K562 (cell line): ENCODE measurements around the gene AQR.

ENCODE experiments used
- ADNP ChIP-seq: fragments of 200-800 bp; sonication (Bioruptor generic); IDR thresholded peaks from 2 replicates; pipeline ENCODE4 v1.6.1; 2016; ENCODE audit warnings: missing genetic modification characterization, missing compliant biosample characterization
- CTCF ChIP-seq, 3 experiments: IDR thresholded peaks in 2 of 3; conservative IDR thresholded peaks in 1 of 3; 2 replicates each; pipeline ENCODE4 v1.5.1; 2011 to 2012; ENCODE audit warnings: low read length in 3 of 3, mild to moderate bottlenecking in 3 of 3, control low read depth in 2 of 3, improper control_type of control experiment in 1 of 3, inconsistent platforms in 1 of 3, low read depth in 1 of 3, mixed read lengths in 1 of 3, moderate library complexity in 1 of 3; ENCODE audit not compliant: insufficient read depth in 2 of 3
- FOSL1 ChIP-seq: fragments of 200-800 bp; sonication (Bioruptor generic); conservative IDR thresholded peaks from 2 replicates; pipeline ENCODE4 v1.6.1; 2016; ENCODE audit warnings: missing genetic modification characterization, missing compliant biosample characterization
- HCFC1 ChIP-seq: IDR thresholded peaks from 2 replicates; pipeline ENCODE4 v1.6.1; 2012; ENCODE audit warnings: low read depth, low read length, improper control_type of control experiment
- PKNOX1 ChIP-seq: fragments of 450-650 bp; IDR thresholded peaks from 2 replicates; pipeline ENCODE4 v1.6.1; 2016
- SNRNP70 ChIP-seq: fragments of 200-400 bp; formaldehyde crosslinking; optimal IDR thresholded peaks from 2 replicates; pipeline ENCODE3; 2017; ENCODE audit warnings: low read depth, low read length
- SPI1 ChIP-seq: IDR thresholded peaks from 2 replicates; pipeline ENCODE4 v1.6.1; 2011; ENCODE audit warnings: low read depth, low read length, control low read depth, borderline replicate concordance
- SRSF1 ChIP-seq: fragments of 200-400 bp; formaldehyde crosslinking; IDR thresholded peaks from 2 replicates; pipeline ENCODE4 v1.6.1; 2017; ENCODE audit warnings: mild to moderate bottlenecking, low read depth, low read length, moderate library complexity
- ZNF121 ChIP-seq: sonication (generic); formaldehyde crosslinking; conservative IDR thresholded peaks from 2 replicates; pipeline ENCODE4 v1.8.0; 2022; ENCODE audit warnings: missing genetic modification reagents

GRCh38 chr15:34855413-34855812 is 114.1 kb downstream of the AQR start:
- TF ChIP-seq ADNP (tag), result no peak
- TF ChIP-seq ZNF121 (CRISPR knock-in tag), result no peak
- no peak for TF ChIP-seq SPI1
- TF ChIP-seq PKNOX1, result no peak
- no peak for TF ChIP-seq SNRNP70
- no peak for TF ChIP-seq CTCF (IDR thresholded peaks at IDR 0.05 in 2 of 3, conservative IDR thresholded peaks at IDR 0.05 in 1 of 3; ENCODE audit: insufficient read depth in 2 of 3, low read depth in 1 of 3, low read length in 3 of 3)
- no peak for TF ChIP-seq HCFC1
- no peak for TF ChIP-seq SRSF1
- no peak for TF ChIP-seq FOSL1 (tag)
